Type B pancreatic cell (in vitro differentiated cells): Measurements from ENCODE around the gene RASGRP1. TPM values are rescaled to one million over a fixed set of nuclear protein-coding genes. Genes with fewer than 3 reads are reported as not detected.

Experiments used
- DNase-seq: peaks from one replicate; pipeline ENCODE4 v3.0.0; 2021; ENCODE audit warnings: mixed read lengths; ENCODE audit not compliant: unreplicated experiment; ENCODE audit errors: extremely low spot score
- H3K27ac Mint-ChIP-seq: 2 replicates; pipeline ENCODE4 v1.8.0; 2021; ENCODE audit warnings: mild to moderate bottlenecking, mixed read lengths
- H3K27me3 Mint-ChIP-seq: 2 replicates; pipeline ENCODE4 v1.8.0; 2021; ENCODE audit warnings: mixed read lengths
- H3K36me3 Mint-ChIP-seq: 2 replicates; pipeline ENCODE4 v1.8.0; 2021; ENCODE audit warnings: mixed read lengths
- H3K4me1 Mint-ChIP-seq: one replicate; pipeline ENCODE4 v1.8.0; 2021; ENCODE audit warnings: mixed read lengths; ENCODE audit not compliant: unreplicated experiment
- H3K4me3 Mint-ChIP-seq: 2 replicates; pipeline ENCODE4 v1.8.0; 2021; ENCODE audit warnings: mild to moderate bottlenecking, mixed read lengths
- H3K9me3 Mint-ChIP-seq: 2 replicates; pipeline ENCODE4 v1.8.0; 2021; ENCODE audit warnings: mixed read lengths
- total RNA-seq: library from RNA; stranded (reverse); gene quantifications from 2 replicates; pipeline ENCODE4 v1.2.1, GENCODE V29; 2021; ENCODE audit warnings: low replicate concordance
- TF ChIP-seq, protein P1 (sequence below): fragments of 200-600 bp; sonication (generic); conservative IDR thresholded peaks from 2 replicates; pipeline ENCODE4 v1.5.0; 2021; ENCODE audit warnings: antibody characterized with exemption, mild to moderate bottlenecking

RASGRP1 gene
- total RNA-seq, 1 donor from 2014 or later, result 3.0 TPM

GRCh38 chr15:38541026-38541425 lies 23.6 kb downstream of the RASGRP1 start:
- no peak for DNase-seq
- Mint-ChIP-seq H3K4me3 (no peak overlapping the region), H3K4me1 (no peaks in the 10 kb centered on the region), H3K9me3 (no peaks in the 10 kb centered on the region), H3K27ac (no peak overlapping the region), H3K36me3 (no peaks in the 10 kb centered on the region), H3K27me3 (no peaks in the 10 kb centered on the region)
- TF ChIP-seq, protein P1, sequence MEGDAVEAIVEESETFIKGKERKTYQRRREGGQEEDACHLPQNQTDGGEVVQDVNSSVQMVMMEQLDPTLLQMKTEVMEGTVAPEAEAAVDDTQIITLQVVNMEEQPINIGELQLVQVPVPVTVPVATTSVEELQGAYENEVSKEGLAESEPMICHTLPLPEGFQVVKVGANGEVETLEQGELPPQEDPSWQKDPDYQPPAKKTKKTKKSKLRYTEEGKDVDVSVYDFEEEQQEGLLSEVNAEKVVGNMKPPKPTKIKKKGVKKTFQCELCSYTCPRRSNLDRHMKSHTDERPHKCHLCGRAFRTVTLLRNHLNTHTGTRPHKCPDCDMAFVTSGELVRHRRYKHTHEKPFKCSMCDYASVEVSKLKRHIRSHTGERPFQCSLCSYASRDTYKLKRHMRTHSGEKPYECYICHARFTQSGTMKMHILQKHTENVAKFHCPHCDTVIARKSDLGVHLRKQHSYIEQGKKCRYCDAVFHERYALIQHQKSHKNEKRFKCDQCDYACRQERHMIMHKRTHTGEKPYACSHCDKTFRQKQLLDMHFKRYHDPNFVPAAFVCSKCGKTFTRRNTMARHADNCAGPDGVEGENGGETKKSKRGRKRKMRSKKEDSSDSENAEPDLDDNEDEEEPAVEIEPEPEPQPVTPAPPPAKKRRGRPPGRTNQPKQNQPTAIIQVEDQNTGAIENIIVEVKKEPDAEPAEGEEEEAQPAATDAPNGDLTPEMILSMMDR, result no peak

DNA sequence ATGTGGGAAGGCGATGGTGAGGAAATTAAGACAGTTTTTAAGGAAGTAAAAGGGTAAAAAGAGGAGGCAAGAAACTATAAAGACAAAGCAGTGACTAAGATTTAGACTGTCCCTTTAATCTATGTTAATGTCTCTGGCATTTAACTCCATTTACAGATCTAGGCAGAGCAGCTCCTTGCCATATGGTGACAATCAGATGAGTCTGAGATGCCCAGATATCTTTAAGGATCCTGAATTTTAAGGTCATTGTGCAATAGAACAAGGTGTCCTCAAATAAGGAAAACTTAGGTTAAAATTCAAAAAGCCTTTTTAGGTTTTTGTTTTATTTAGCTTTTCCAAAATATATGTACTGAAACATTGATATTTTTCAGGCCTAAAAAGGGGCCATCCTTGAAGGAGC lies 24.1 kb downstream of the RASGRP1 start:
- Mint-ChIP-seq H3K27ac (no peak overlapping the region), H3K27me3 (no peaks in the 10 kb centered on the region), H3K36me3 (no peaks in the 10 kb centered on the region), H3K9me3 (no peaks in the 10 kb centered on the region), H3K4me1 (no peaks in the 10 kb centered on the region), H3K4me3 (no peak overlapping the region)
- TF ChIP-seq, protein P1, result no peak
- DNase-seq, result no peak

GRCh38 chr15:38539008-38539343 lies 25.6 kb downstream of the RASGRP1 start:
- Mint-ChIP-seq H3K4me3 (no peak overlapping the region), H3K36me3 (no peaks in the 10 kb centered on the region), H3K9me3 (no peaks in the 10 kb centered on the region), H3K27me3 (no peaks in the 10 kb centered on the region), H3K27ac (no peak overlapping the region), H3K4me1 (no peaks in the 10 kb centered on the region)
- TF ChIP-seq, protein P1, result no peak
- no peak for DNase-seq

- H3K9me3 Mint-ChIP-seq, result no peaks in the 10 kb centered on the region
- TF ChIP-seq, protein P1, result no peak
- no peak overlapping the region for H3K4me3 Mint-ChIP-seq
- no peaks in the 10 kb centered on the region for H3K4me1 Mint-ChIP-seq
- no peaks in the 10 kb centered on the region for H3K27me3 Mint-ChIP-seq
- DNase-seq, result no peak
- no peaks in the 10 kb centered on the region for H3K36me3 Mint-ChIP-seq
- H3K27ac Mint-ChIP-seq, result no peak overlapping the region
Observed at GRCh38 chr15:38538328-38539007, 26.1 kb downstream of the RASGRP1 start.

DNA sequence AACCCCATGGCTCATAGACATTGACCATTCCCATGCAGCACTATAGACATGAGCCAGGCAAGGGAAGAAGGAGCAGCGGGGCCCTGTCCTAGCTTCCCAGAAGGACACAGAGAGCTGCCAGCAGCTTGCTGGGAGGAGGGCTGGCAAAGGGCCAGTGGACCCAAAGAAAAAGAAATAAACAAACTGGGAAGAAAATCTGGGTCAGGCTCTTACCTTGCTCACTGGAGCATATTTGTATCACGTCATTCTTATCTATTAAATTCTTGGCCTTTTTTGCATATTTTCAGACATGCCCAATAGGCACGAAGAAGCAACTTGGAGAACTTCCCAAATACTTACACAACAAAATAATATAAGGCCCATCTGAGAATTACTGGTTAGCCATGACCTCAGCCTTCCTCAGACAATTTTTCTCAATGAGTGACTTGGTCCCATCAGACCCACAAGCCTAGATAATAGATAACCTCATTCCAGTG lies 28.4 kb downstream of the RASGRP1 start:
- TF ChIP-seq, protein P1, result no peak
- Mint-ChIP-seq H3K27me3 (peaks cover 3% of the 10 kb centered on the region), H3K4me3 (no peak overlapping the region), H3K27ac (no peak overlapping the region), H3K9me3 (no peaks in the 10 kb centered on the region), H3K4me1 (no peaks in the 10 kb centered on the region), H3K36me3 (no peaks in the 10 kb centered on the region)
- DNase-seq, result no peak
